Measurements from ENCODE around the gene COMP.

Gene COMP

GRCh38 chr19:18780081-18780480, 11.0 kb downstream of the COMP start:
- Histone ChIP-seq H3K9ac (ENCODE audit: low read depth, low read length) (no peak overlapping the region), H3K4me1 (ENCODE audit: insufficient read depth, low read length) (no peaks in the 10 kb centered on the region), H3K4me3 (ENCODE audit: low read length) (no peak overlapping the region), H3K27ac (ENCODE audit: low read length) (no peak overlapping the region), H3K27me3 (ENCODE audit: insufficient read depth, low read length) (peaks cover 100% of the 10 kb centered on the region), H3K9me3 (ENCODE audit: insufficient read depth, low read depth, low read length) (no peaks in the 10 kb centered on the region), H3K36me3 (ENCODE audit: insufficient read depth, low read depth, low read length) (no peaks in the 10 kb centered on the region)

GRCh38 chr19:18778826-18779495, 12.1 kb downstream of the COMP start:
- H3K27me3 ChIP-seq (ENCODE audit: insufficient read depth, low read length): peaks cover 100% of the 10 kb centered on the region
- H3K27ac ChIP-seq (ENCODE audit: low read length): no peak overlapping the region
- H3K4me3 ChIP-seq (ENCODE audit: low read length): no peak overlapping the region
- no peak overlapping the region for H3K9ac ChIP-seq (ENCODE audit: low read depth, low read length)
- H3K36me3 ChIP-seq (ENCODE audit: insufficient read depth, low read depth, low read length): no peaks in the 10 kb centered on the region
- no peaks in the 10 kb centered on the region for H3K4me1 ChIP-seq (ENCODE audit: insufficient read depth, low read length)
- no peaks in the 10 kb centered on the region for H3K9me3 ChIP-seq (ENCODE audit: insufficient read depth, low read depth, low read length)

- H3K27ac ChIP-seq (ENCODE audit: low read length): no peak overlapping the region
- no peaks in the 10 kb centered on the region for H3K4me1 ChIP-seq (ENCODE audit: insufficient read depth, low read length)
- H3K4me3 ChIP-seq (ENCODE audit: low read length): no peak overlapping the region
- no peak overlapping the region for H3K9ac ChIP-seq (ENCODE audit: low read depth, low read length)
- H3K27me3 ChIP-seq (ENCODE audit: insufficient read depth, low read length): peaks cover 100% of the 10 kb centered on the region
- no peaks in the 10 kb centered on the region for H3K9me3 ChIP-seq (ENCODE audit: insufficient read depth, low read depth, low read length)
- no peaks in the 10 kb centered on the region for H3K36me3 ChIP-seq (ENCODE audit: insufficient read depth, low read depth, low read length)
Observed at GRCh38 chr19:18778076-18778389, 13.1 kb downstream of the COMP start.

GRCh38 chr19:18777301-18778075, 13.6 kb downstream of the COMP start:
- Histone ChIP-seq H3K4me3 (ENCODE audit: low read length) (no peak overlapping the region), H3K4me1 (ENCODE audit: insufficient read depth, low read length) (no peaks in the 10 kb centered on the region), H3K27me3 (ENCODE audit: insufficient read depth, low read length) (peaks cover 100% of the 10 kb centered on the region), H3K27ac (ENCODE audit: low read length) (no peak overlapping the region), H3K9ac (ENCODE audit: low read depth, low read length) (no peak overlapping the region), H3K9me3 (ENCODE audit: insufficient read depth, low read depth, low read length) (no peaks in the 10 kb centered on the region), H3K36me3 (ENCODE audit: insufficient read depth, low read depth, low read length) (no peaks in the 10 kb centered on the region)

GRCh38 chr19:18776736-18777135, 14.4 kb downstream of the COMP start:
- H3K4me3 ChIP-seq (ENCODE audit: low read length): no peak overlapping the region
- no peak overlapping the region for H3K9ac ChIP-seq (ENCODE audit: low read depth, low read length)
- H3K4me1 ChIP-seq (ENCODE audit: insufficient read depth, low read length): no peaks in the 10 kb centered on the region
- peaks cover 100% of the 10 kb centered on the region for H3K27me3 ChIP-seq (ENCODE audit: insufficient read depth, low read length)
- H3K27ac ChIP-seq (ENCODE audit: low read length): no peak overlapping the region
- H3K9me3 ChIP-seq (ENCODE audit: insufficient read depth, low read depth, low read length): no peaks in the 10 kb centered on the region
- H3K36me3 ChIP-seq (ENCODE audit: insufficient read depth, low read depth, low read length): no peaks in the 10 kb centered on the region

GRCh38 chr19:18776288-18776594, 14.9 kb downstream of the COMP start:
- no peaks in the 10 kb centered on the region for H3K9me3 ChIP-seq (ENCODE audit: insufficient read depth, low read depth, low read length)
- H3K4me3 ChIP-seq (ENCODE audit: low read length): no peak overlapping the region
- H3K9ac ChIP-seq (ENCODE audit: low read depth, low read length): no peak overlapping the region
- no peaks in the 10 kb centered on the region for H3K4me1 ChIP-seq (ENCODE audit: insufficient read depth, low read length)
- peaks cover 100% of the 10 kb centered on the region for H3K27me3 ChIP-seq (ENCODE audit: insufficient read depth, low read length)
- no peaks in the 10 kb centered on the region for H3K36me3 ChIP-seq (ENCODE audit: insufficient read depth, low read depth, low read length)
- H3K27ac ChIP-seq (ENCODE audit: low read length): no peak overlapping the region

GRCh38 chr19:18775586-18776287, 15.4 kb downstream of the COMP start:
- Histone ChIP-seq H3K27me3 (ENCODE audit: insufficient read depth, low read length) (peaks cover 100% of the 10 kb centered on the region), H3K4me1 (ENCODE audit: insufficient read depth, low read length) (no peaks in the 10 kb centered on the region), H3K36me3 (ENCODE audit: insufficient read depth, low read depth, low read length) (no peaks in the 10 kb centered on the region), H3K9ac (ENCODE audit: low read depth, low read length) (no peak overlapping the region), H3K4me3 (ENCODE audit: low read length) (no peak overlapping the region), H3K27ac (ENCODE audit: low read length) (no peak overlapping the region), H3K9me3 (ENCODE audit: insufficient read depth, low read depth, low read length) (no peaks in the 10 kb centered on the region)

- H3K36me3 ChIP-seq (ENCODE audit: insufficient read depth, low read depth, low read length): no peaks in the 10 kb centered on the region
- no peaks in the 10 kb centered on the region for H3K9me3 ChIP-seq (ENCODE audit: insufficient read depth, low read depth, low read length)
- no peak overlapping the region for H3K9ac ChIP-seq (ENCODE audit: low read depth, low read length)
- H3K4me1 ChIP-seq (ENCODE audit: insufficient read depth, low read length): no peaks in the 10 kb centered on the region
- no peak overlapping the region for H3K27ac ChIP-seq (ENCODE audit: low read length)
- peaks cover 100% of the 10 kb centered on the region for H3K27me3 ChIP-seq (ENCODE audit: insufficient read depth, low read length)
- H3K4me3 ChIP-seq (ENCODE audit: low read length): no peak overlapping the region
Observed at GRCh38 chr19:18774782-18775444, 16.2 kb downstream of the COMP start.

- no peaks in the 10 kb centered on the region for H3K4me1 ChIP-seq (ENCODE audit: insufficient read depth, low read length)
Observed at GRCh38 chr19:18774107-18774506, 17.0 kb downstream of the COMP start.

GRCh38 chr19:18773682-18774081, 17.4 kb downstream of the COMP start:
- H3K27me3 ChIP-seq (ENCODE audit: insufficient read depth, low read length): peaks cover 100% of the 10 kb centered on the region
- H3K4me1 ChIP-seq (ENCODE audit: insufficient read depth, low read length): no peaks in the 10 kb centered on the region
- H3K4me3 ChIP-seq (ENCODE audit: low read length): no peak overlapping the region
- no peaks in the 10 kb centered on the region for H3K9me3 ChIP-seq (ENCODE audit: insufficient read depth, low read depth, low read length)
- no peak overlapping the region for H3K9ac ChIP-seq (ENCODE audit: low read depth, low read length)
- no peak overlapping the region for H3K27ac ChIP-seq (ENCODE audit: low read length)
- no peaks in the 10 kb centered on the region for H3K36me3 ChIP-seq (ENCODE audit: insufficient read depth, low read depth, low read length)

More at GRCh38 chr19:18774107-18774506, 17.0 kb downstream of the COMP start:
- Histone ChIP-seq H3K27me3 (ENCODE audit: insufficient read depth, low read length) (peaks cover 100% of the 10 kb centered on the region), H3K4me3 (ENCODE audit: low read length) (no peak overlapping the region), H3K36me3 (ENCODE audit: insufficient read depth, low read depth, low read length) (no peaks in the 10 kb centered on the region), H3K27ac (ENCODE audit: low read length) (no peak overlapping the region), H3K9ac (ENCODE audit: low read depth, low read length) (no peak overlapping the region), H3K9me3 (ENCODE audit: insufficient read depth, low read depth, low read length) (no peaks in the 10 kb centered on the region)

- no peaks in the 10 kb centered on the region for H3K36me3 ChIP-seq (ENCODE audit: insufficient read depth, low read depth, low read length)
- no peaks in the 10 kb centered on the region for H3K9me3 ChIP-seq (ENCODE audit: insufficient read depth, low read depth, low read length)
- H3K27me3 ChIP-seq (ENCODE audit: insufficient read depth, low read length): peaks cover 98% of the 10 kb centered on the region
- H3K27ac ChIP-seq (ENCODE audit: low read length): no peak overlapping the region
- H3K4me1 ChIP-seq (ENCODE audit: insufficient read depth, low read length): no peaks in the 10 kb centered on the region
- no peak overlapping the region for H3K4me3 ChIP-seq (ENCODE audit: low read length)
- no peak overlapping the region for H3K9ac ChIP-seq (ENCODE audit: low read depth, low read length)
Observed at GRCh38 chr19:18772620-18773587, 18.2 kb downstream of the COMP start.

All from iPS-20b (cell line).